Activated CD8-positive, alpha-beta memory T cell treated with anti-CD3 and anti-CD28 coated beads for 48 hours (primary cell): ENCODE results near the gene TAS2R10.
"Not testable (repeated sequence)": the region's sequence is repeated elsewhere in the genome, so short reads cannot be mapped to it uniquely, and the experiment has no call there.

Experiments used
- DNase-seq, 3 experiments: peaks; one replicate each; pipeline ENCODE4 v3.0.0-alpha.2; 2020; ENCODE audit warnings: low read depth in 2 of 3, low spot score in 2 of 3

Gene TAS2R10, protein sequence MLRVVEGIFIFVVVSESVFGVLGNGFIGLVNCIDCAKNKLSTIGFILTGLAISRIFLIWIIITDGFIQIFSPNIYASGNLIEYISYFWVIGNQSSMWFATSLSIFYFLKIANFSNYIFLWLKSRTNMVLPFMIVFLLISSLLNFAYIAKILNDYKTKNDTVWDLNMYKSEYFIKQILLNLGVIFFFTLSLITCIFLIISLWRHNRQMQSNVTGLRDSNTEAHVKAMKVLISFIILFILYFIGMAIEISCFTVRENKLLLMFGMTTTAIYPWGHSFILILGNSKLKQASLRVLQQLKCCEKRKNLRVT

DNA sequence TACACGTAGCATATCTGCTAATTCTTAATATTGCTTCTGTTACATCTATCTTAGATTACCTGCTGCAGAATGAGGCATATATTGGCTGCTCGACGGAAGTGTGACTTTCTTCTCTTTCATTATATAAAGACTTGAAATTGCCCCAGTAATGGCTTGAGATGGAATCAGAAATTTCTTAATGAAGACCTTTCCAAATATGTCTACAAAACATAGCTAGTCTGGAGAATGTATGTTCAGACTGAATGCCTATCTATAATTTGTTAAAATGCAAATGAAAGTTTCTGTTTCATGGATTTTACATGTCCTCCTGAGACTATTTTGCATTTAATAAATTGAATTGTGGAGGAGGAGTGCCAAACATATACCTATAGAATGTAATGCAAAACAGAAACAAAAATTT is at the start of gene TAS2R10:
TAS2R10 (minus strand) TSS at position 101 of the 400 bp plus-strand sequence; CDS start at position 12, 89 bp downstream.
- DNase-seq: no peak

DNA sequence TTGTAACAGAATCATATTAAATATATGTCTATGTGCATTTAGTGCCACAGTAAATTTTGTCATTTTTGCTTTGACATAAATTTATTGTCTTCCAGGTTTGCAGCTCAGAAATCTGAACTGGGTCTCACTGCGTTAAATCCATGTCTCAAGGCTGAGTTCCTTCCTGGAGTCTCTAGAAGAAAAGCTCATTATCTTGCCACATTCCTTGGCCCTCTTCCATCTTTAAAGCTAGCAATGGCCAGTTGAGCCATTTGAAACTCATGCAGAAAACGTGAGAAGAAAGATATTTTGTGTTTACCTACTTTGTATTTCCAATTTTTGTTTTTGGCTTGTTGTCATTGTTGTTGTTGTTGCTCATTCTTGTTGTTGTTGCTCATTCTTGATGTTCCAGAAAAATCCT is 47.2 kb upstream of the TAS2R10 start:
- DNase-seq: no peak

DNA sequence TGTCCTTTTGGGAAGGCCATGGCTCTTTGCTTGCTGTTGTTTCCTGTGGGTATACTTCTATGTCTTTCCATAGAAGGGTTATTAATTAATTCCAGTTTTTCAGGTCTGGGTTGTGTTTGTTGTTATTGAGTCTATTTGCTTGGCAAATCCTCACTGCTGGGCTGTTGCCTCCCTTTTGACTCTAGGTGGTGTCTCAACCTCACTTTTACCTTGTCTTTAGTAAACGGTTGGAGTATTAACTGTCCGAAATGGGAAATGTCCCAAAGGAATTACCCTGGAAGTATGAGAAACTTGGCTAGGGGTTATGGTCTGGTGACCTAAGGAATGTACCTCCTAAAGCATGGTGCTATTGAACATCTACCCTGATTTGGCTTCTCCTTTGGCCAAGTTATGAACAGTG is 41.2 kb upstream of the TAS2R10 start:
- no peak for DNase-seq

DNA sequence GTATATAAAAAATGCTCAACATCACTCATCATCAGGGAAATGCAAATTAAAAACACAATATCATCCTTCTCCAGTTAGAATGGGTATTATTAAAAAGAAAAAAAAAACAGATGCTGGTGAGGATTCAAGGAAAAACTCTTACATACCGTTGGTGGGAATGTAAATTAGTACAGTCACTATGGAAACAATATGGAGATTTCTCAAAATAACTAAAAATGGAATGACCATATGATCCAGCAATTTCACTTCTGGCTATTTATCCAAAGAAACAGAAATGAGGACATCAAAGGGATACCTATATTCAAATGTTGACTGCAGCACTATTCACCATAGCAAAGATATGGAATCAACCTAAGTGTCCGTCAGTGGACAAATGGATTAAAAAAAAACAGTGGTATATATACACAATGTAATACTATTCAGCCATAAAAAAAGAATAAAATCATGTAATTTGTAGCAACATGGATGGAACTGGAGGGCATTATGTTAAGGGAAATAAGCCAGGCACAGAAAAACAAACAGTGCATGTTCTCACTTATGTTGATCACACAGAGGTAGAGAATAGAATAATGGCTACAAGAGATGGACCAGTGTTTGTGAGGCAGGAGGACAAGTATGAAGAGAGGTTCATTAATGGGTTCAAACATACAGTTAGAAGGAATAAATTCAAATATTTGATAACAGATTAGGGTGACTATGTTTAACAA is 37.5 kb upstream of the TAS2R10 start:
- DNase-seq: no peak

DNA sequence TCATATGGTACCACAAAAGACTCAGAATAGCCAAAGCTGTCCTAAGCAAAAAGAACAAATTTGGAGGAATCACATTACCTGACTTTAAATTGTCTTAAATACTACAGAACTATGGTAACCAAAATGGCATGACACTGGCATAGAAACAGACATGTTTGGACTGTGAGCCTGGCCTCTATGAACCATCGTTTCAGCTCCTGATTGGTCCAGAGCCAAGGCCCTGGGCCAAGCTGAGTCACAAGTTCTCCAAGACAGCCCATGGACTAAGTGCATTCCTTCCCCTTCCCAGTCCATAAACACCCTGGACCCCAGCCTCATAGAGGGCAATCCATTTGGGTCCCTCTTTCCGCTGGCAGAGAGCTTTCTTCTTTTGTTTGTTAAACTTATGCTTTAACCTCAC is 35.2 kb upstream of the TAS2R10 start:
- DNase-seq: no peak

DNA sequence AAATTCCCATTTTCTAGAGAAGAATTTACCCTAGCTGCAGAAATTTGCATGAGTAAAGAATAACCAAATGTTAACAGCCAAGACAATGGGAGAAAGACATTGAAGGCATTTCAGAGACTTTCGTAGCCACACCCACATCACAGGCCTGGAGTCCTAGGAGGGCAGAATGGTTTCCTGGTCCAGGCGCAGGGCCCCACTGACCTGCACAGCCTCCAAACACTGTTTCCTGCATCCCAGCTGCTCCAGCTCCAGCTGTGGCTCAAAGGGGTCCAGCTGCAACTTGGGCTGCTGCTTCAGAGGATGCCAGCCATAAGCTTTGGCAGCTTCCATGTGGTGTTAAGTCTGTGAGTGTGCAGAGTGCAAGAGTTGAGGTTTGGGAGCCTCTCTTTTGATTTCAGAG is 29.6 kb upstream of the TAS2R10 start:
- no peak for DNase-seq

DNA sequence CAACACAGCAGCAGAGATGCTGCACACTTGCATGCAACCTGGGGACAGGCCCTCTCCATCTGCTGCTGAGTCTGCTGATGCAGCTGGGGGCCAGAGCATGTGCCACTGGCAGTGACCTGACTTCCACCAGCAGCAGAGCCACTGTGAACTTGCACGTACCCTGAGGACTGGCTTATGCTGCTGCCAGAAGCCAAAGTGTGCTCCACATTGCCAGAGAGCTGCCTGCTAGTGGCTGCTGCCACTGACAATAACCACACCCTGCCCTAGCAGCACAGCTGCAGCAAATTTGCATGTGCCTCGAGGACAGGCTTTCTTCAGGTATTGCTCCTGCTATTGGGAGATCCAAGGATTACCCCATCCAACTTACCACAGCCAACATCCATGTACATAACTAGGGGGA is 27.6 kb upstream of the TAS2R10 start:
- DNase-seq: no peak

DNA sequence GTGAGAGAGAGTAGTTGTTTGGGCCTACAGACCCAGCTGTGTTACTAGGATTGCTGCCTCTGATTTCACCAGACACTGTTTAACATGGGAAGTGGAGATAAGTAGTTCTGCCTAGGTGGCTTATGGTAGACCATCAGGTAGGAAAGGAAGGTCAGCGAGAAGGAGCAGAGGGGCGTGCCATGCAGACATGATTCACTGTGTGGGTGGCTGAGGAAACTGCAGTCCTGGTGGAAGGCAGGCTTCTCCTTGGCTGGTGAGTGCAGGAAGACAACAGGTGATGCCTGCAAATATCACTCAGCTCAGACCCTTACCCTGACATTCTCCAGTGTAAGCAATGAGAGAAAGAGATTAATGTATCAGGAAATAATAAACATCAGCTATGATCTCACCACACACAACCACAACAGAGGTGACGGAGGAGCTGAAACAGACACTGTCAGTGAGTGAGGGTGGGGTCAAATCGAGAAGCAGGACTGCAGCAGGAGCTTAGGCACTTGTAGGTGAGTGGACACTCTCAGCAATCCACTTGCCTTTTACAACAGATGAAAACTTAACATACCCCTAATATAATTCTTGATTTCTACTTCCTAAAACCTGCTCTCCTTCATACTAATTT is 25.2 kb upstream of the TAS2R10 start:
- no peak for DNase-seq

DNA sequence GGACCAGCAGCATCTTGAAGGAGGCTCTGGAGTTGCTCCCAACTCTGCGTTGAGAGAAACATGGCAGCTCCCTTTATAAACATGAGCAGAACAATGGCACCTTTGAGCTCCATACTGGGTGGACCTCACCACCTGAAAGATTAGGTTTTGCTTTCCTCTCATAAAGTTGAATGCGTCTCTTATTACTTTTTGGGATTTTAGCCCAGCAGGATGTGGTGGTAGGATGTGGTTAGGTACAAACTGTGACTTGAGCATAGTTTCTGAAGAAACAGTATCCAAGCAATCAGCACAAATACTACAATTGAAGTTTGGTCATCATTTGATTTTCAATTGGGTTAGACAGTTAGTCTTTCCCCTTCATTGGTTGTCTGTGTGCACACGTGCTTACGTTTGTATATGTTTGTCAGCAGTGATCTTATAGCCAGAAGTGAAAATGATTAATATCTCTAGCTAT is 23.3 kb upstream of the TAS2R10 start, which contains the start of gene PRR4:
PRR4 (minus strand) TSS at position 51 of the 454 bp plus-strand sequence; CDS start at position 13, 38 bp downstream.
- DNase-seq: no peak

DNA sequence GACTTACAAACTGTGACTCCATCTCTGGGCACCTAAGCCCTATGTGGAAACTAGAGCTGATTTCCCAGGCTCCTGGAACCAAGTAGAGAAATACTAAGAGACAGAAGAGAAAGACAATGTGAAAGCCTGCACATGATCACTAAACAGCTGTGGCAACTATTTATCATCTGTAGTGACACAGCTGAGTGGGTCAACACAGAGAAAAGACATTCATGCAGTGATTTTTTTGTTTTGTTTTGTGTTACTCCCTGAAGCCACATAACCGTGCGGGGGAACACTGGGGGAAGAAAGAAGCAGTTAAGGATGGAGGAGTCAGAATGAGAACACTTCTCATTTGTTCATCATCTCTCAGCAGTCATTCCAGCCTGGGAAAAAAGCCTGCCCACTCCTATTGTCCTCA is 21.6 kb upstream of the TAS2R10 start:
- DNase-seq: no peak

DNA sequence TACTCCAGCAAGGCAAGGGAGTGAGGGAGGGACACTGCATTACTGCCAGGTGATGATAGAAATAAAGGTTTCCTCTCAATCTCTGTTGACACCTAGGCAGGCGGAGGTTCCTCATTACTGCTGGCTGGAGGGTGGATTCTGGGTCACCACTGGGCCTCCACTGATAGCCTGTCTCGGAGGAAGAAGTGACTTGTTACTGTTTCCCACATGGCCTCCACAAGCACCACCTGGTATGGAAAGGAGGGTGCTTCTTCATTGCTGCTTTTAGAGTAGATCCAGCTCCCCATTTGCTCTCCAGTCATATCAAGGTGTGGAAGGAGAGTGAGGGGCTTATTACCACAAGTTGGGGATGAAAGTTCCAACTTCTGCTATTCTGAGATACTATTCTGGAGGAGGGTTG is 16.7 kb upstream of the TAS2R10 start:
- no peak for DNase-seq

DNA sequence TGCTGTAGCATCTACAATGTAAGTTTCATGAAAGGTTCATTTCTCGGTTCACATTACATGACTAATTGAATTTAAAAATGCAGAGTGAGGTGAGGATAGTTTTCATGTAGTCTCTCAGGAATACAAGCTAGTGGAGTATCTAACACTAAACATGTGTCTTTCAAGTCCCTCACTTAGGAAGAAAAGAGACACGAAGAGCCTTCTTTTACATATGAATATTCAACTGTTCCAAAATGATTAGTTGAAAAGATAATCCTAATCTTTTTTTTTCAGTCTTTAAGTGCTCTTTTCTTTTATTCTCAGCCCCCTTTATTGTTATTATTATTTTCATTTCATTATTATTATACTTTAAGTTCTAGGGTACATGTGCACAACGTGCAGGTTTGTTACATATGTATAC is 12.3 kb upstream of the TAS2R10 start:
- no peak for DNase-seq

DNA sequence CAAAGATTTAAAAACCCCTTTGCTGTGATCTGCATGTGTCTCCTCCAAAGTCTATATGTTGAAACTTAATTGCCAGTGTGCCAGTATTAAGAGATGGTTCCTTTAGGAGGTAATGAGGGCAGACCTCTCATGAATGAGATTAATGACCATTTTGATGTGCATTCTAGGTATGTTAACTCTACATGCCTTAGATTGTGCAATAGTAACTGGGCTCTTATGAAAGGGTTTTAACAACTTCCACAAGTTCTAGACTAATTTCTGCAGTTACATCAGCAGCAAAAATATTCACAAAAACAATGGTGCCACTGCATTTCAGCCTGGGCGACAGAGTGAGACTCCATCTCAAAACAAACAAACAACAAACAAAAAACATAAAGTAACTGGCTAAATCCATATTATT is 3.8 kb upstream of the TAS2R10 start:
- DNase-seq: no peak

DNA sequence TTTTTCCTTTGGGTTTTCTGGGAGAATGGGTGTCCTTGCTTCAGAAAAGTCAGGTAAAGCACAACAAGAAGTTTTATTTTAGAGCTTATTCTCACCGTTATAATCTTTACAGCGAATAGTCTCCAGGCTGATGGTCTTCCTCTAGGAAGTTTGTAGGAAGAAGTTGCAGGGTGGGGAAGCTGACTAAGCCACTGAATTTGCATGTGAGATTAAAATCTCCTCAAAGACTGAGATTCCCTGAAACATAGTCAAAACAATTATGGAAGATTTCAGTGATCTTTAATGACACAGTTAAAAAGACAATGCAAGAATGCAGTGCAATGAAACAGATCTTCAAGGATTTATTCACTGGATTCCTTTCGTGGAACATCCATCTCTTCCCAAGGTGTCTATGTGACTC is 1.2 kb downstream of the TAS2R10 start:
- DNase-seq: no peak

DNA sequence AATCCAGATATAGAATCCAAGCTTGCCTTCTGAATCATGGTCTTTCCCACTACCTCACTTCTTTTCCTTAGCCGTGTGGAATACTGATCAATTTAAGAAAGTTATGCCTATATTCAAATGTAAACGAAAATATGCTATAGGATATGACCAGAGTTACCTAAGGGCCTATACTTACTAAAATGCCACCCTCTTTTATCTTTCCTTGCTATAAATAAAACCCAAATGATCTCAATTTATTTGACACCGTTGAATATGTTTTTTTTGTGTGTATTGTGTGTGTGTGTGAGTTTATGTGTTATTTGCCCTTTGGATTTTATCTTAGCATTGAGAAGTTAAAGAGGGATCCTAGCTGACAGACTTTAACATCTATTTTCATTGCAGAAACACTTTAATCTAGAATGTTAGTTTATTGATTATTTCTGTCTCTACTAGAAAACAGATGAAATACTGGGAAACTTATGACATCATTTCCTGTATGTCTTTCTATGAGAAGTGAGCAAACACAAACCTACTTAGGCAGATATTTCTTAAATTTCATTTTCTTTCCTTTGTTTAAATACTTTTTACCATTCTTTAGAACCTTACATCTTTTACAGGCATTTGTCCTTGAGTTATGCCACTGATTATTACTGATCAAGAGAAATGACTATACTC is 14.1 kb downstream of the TAS2R10 start:
- no peak for DNase-seq

DNA sequence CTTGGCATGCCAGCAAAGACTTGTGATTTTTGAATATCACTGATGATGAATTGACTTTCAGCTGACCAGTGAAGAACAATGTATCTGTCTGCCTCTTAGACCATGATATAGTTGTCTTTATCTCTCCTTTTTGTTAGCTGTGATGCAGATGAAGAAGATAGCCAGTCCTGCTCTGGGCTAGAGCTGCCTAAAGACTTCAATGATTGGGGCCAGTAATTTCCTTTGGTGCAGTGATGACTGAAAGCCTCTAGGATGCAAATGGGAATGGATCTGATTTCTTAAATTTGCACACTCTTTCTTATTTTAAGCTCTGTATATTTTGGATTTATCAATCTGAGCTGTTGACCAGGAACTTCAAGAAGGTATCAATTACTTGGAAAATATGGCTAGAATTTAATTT is 16.1 kb downstream of the TAS2R10 start, which contains the start of gene TAS2R9:
TAS2R9 (minus strand) TSS at position 101 of the 400 bp plus-strand sequence; CDS start at position 8, 93 bp downstream.
- DNase-seq: no peak

DNA sequence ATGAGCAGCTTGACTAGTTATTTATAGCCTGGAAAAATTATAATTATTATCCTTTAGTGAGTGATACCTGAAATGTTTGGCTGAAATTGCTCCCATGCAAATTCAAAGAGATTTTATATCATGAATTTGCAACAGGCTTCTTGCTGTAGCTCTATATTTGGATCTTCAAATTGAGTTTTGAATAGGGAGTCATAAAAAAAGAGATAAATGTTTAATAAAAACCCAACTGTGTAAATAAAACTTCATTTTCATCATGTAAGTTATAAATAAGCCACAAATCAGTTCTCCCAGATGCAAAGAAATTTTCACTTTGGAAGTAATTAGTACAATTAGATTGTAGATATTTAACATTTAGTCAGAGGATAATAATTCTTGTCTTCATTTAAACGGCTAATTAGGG is 19.0 kb downstream of the TAS2R10 start, which contains the start of gene TAS2R8:
TAS2R8 (minus strand) TSS at position 101 of the 400 bp plus-strand sequence. CDS start 306 bp downstream, outside the sequence.
- no peak for DNase-seq

DNA sequence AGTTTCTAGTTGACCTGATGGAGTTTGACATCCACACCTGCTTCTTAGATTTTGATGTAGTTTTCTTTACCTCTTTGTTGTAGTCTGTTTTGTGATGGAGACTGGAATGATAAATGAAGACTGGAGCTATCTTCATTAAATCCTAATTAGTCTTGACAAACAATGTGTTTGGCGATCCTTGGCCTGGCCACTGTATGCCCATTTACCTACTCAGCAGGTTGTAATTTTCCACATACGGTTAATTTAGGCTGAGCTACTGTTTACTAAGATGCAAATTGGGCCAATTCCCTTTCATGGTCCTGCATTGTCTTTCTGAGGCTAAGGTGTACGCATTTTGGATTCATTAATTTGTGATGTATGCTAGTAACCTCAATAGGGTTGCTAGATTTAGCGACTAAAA is 23.6 kb downstream of the TAS2R10 start, which contains the start of gene TAS2R7:
TAS2R7 (minus strand) TSS at position 41 of the 400 bp plus-strand sequence. CDS start 57 bp downstream, outside the sequence.
- DNase-seq: no peak

DNA sequence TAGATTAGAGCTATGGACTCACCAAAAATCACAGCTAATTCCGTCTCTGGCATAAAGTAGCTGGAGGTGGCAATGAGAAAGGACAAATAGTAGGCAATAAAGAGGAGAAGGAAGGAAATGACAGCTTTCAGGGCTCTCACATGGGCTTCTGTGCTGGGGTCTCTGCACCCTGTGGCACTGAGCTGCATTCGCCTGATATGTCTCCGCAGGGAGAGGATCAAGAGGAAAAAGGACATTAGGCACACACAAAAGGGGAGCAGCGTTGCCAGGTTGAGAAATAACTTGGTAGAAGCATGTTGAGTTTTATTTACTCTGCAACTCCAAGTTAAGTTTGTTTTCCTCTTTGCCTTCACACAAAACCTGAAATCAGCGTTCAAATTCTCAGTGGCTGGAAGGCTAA is 24.4 kb downstream of the TAS2R10 start:
- no peak for DNase-seq

DNA sequence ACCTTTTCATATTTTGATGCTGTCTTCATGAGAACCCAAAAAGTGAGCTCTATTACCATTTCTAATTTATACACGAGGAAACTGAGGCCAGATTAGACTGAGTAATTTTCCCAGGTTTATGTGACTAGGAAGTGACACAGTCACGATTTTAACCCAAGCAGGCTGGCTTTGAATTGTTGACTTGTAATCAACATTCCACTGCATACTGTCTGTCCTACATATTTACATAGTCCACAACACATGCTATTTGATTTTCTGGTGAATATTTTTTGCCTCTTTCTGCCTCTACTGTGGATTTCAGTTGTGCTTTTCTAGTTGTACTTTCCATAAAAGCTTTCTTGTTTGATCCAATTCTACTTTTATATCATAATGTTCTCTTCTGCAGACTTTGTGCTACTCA is 31.9 kb downstream of the TAS2R10 start:
- DNase-seq: no peak

DNA sequence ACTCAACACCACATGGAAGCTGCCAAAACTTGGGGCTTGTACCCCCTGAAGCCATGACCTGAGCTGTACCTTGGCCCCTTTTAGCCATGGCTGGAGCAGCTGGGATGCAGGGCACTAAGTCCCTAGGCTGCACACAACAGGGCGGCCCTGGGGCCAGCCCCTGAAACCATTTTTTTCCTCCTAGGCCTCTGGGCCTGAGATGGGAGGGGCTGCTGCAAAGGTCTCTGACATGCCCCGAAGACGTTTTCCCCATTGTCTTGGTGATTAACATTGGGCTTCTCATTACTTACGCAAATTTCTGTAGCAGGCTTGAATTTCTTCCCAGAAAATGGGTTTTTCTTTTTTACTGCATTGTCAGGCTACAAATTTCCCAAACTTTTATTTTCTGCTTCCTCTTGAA is 34.4 kb downstream of the TAS2R10 start:
- not testable (repeated sequence) for DNase-seq
